Esophagus (tissue), 2 donors: ENCODE measurements around the gene CYLD. TPM values are rescaled to one million over a fixed set of nuclear protein-coding genes. Genes with fewer than 3 reads are reported as not detected.

ENCODE experiments used
- H3K27ac ChIP-seq, 2 donors: one replicate each; pipeline ENCODE4 v1.5.1; 2013; ENCODE audit warnings: low read depth in 2 of 2, mild to moderate bottlenecking in 2 of 2, inconsistent platforms in 1 of 2, low read length in 1 of 2, moderate library complexity in 1 of 2
- H3K27me3 ChIP-seq, 2 donors: one replicate each; pipeline ENCODE4 v1.6.1; 2013; ENCODE audit warnings: low read length in 2 of 2, control low read depth in 1 of 2, mild to moderate bottlenecking in 1 of 2; ENCODE audit not compliant: insufficient read depth in 2 of 2, control insufficient read depth in 1 of 2
- H3K36me3 ChIP-seq, 2 donors: one replicate each; pipeline ENCODE4 v1.6.1; 2013; ENCODE audit warnings: low read length in 1 of 2; ENCODE audit not compliant: control insufficient read depth in 2 of 2, insufficient read depth in 2 of 2
- H3K4me1 ChIP-seq, 2 donors: one replicate each; pipeline ENCODE4 v1.6.1; 2013; ENCODE audit warnings: low read length in 1 of 2; ENCODE audit not compliant: control insufficient read depth in 2 of 2, insufficient read depth in 2 of 2
- H3K4me3 ChIP-seq, 2 donors: one replicate each; pipeline ENCODE4 v1.5.1; 2013; ENCODE audit warnings: low read length in 2 of 2, mild to moderate bottlenecking in 2 of 2, low read depth in 1 of 2, moderate library complexity in 1 of 2
- H3K9me3 ChIP-seq, 2 donors: one replicate each; pipeline ENCODE4 v1.6.1; 2013; ENCODE audit warnings: mild to moderate bottlenecking in 2 of 2, low read depth in 1 of 2, low read length in 1 of 2, moderate library complexity in 1 of 2; ENCODE audit not compliant: control insufficient read depth in 2 of 2, insufficient read depth in 1 of 2
- WGBS, 2 donors: extraction: QIAGEN DNeasy Blood & Tissue Kit; methylation state at CpG; one replicate each; pipeline ENCODE4 v1.1.7; 2013; 5-methylcytosine and 5-hydroxymethylcytosine counted together
- polyA plus RNA-seq, 2 donors: library from polyadenylated mRNA; stranded (reverse); fragments of 200-250 nt; gene quantifications; one replicate each; pipeline ENCODE4 v1.2.3, GENCODE V29; 2013
- donor health status: healthy with polysubstance abuse.
- donor health status: Bipolar disorder and iron deficiency.

Gene CYLD
- polyA plus RNA-seq, 2 donors, result 11.6 to 12.1 TPM

- WGBS, 2 donors, result 74 to 81% methylated on average over 4 of the region's 4 CpGs
- H3K4me1 ChIP-seq, result peaks cover 0 to 2% of the 10 kb centered on the region in 2 donors
These were observed 4.1 kb downstream of the CYLD start for GRCh38 chr16:50745940-50746339.

DNA sequence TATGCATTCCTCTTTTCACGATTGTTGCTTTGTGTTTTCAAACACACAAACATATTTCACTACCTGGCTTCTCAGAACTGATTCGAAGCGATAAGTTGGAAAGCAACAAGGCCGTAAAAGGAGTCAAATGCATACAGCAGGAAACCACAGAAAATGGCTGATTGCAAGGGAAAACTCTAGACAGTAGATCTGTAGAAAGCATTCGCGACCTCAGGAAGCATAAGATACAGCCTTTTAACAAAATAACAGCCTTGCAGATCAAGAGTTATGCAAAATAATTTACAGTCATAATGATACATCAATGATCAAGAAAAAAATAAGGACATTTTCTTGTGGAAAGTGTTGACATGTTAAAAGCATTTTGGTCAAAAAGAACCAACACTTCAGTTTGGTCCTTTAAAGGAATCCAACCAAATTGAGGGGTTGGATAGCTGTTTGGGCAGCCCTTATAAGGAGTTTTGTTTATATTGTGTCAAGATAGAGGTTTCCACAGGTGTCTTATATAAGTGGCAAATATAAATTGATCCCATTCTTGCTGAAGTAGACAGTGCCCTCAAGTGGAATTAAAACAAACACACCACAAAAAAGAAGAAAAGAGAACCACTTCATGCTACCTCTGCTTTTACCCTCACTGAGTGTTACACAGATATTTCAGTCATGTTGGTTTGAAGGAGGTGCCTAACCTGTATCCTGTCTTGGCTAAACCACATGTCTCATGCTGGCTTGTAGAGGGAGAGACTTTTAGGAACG lies 5.5 kb downstream of the CYLD start:
- Histone ChIP-seq H3K36me3 (no peaks in the 10 kb centered on the region), H3K4me1 (peaks cover 0 to 2% of the 10 kb centered on the region in 2 donors), H3K27ac (no peak overlapping the region), H3K27me3 (no peaks in the 10 kb centered on the region), H3K4me3 (no peak overlapping the region), H3K9me3 (no peaks in the 10 kb centered on the region)
- 59 to 62% methylated on average over 7 of the region's 7 CpGs for WGBS, 2 donors

More at GRCh38 chr16:50745940-50746339, 4.1 kb downstream of the CYLD start:
- H3K9me3 ChIP-seq, result no peaks in the 10 kb centered on the region
- H3K27ac ChIP-seq, result no peak overlapping the region
- no peak overlapping the region for H3K4me3 ChIP-seq
- H3K27me3 ChIP-seq, result no peaks in the 10 kb centered on the region
- H3K36me3 ChIP-seq, result no peaks in the 10 kb centered on the region

- peaks cover 0 to 2% of the 10 kb centered on the region in 2 donors for H3K36me3 ChIP-seq
- H3K4me1 ChIP-seq, result no peaks in the 10 kb centered on the region
- WGBS, 2 donors, result 61 to 75% methylated on average over 6 of the region's 6 CpGs
- no peak overlapping the region for H3K27ac ChIP-seq
- no peaks in the 10 kb centered on the region for H3K9me3 ChIP-seq
- H3K27me3 ChIP-seq, result no peaks in the 10 kb centered on the region
- no peak overlapping the region for H3K4me3 ChIP-seq
These were observed 9.6 kb downstream of the CYLD start for GRCh38 chr16:50751528-50751927.

- Histone ChIP-seq H3K27ac (no peak overlapping the region), H3K4me3 (no peak overlapping the region), H3K9me3 (no peaks in the 10 kb centered on the region), H3K4me1 (no peaks in the 10 kb centered on the region), H3K27me3 (no peaks in the 10 kb centered on the region), H3K36me3 (peaks cover 0 to 2% of the 10 kb centered on the region in 2 donors)
- WGBS, 2 donors, result 75 to 79% methylated on average over 4 of the region's 4 CpGs
These were observed 10.8 kb downstream of the CYLD start for GRCh38 chr16:50752471-50753235.

DNA sequence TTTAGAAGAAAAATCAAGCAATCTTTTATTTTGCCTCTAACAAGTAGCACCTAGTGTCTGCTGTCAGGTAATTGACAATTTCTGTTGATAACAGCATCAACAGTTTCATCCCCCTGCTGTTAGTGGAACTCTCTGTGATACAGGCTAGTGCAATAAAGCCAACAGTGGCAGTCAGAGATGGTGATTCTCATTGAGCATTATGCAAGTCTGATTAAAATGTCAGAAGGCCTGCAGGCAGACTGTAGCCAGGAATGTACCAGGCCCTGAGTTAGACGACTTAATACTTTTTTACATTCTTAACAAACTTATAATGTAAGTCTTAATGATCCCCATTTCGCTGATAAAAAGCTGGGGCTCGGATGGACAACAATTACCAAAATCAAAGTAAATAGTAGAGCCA lies 14.6 kb downstream of the CYLD start:
- H3K9me3 ChIP-seq, result no peaks in the 10 kb centered on the region
- no peaks in the 10 kb centered on the region for H3K4me1 ChIP-seq
- 75 to 76% methylated on average over 3 of the region's 3 CpGs for WGBS, 2 donors
- no peaks in the 10 kb centered on the region for H3K27me3 ChIP-seq
- H3K36me3 ChIP-seq, result peaks cover 2 to 3% of the 10 kb centered on the region in 2 donors
- H3K4me3 ChIP-seq, result no peak overlapping the region
- H3K27ac ChIP-seq, result no peak overlapping the region

GRCh38 chr16:50761267-50761666 lies 19.4 kb downstream of the CYLD start:
- Histone ChIP-seq H3K27ac (no peak overlapping the region), H3K27me3 (no peaks in the 10 kb centered on the region), H3K9me3 (no peaks in the 10 kb centered on the region), H3K4me1 (no peaks in the 10 kb centered on the region), H3K36me3 (peaks cover 0 to 3% of the 10 kb centered on the region in 2 donors), H3K4me3 (no peak overlapping the region)
- WGBS, 2 donors, result 66 to 71% methylated on average over 1 of the region's 1 CpG

GRCh38 chr16:50762241-50762640 lies 20.4 kb downstream of the CYLD start:
- WGBS, 2 donors, result 80 to 82% methylated on average over 3 of the region's 3 CpGs
- Histone ChIP-seq H3K27ac (no peak overlapping the region), H3K9me3 (no peaks in the 10 kb centered on the region), H3K36me3 (peaks cover 3% of the 10 kb centered on the region in 2 donors), H3K4me3 (no peak overlapping the region), H3K4me1 (no peaks in the 10 kb centered on the region), H3K27me3 (no peaks in the 10 kb centered on the region)

DNA sequence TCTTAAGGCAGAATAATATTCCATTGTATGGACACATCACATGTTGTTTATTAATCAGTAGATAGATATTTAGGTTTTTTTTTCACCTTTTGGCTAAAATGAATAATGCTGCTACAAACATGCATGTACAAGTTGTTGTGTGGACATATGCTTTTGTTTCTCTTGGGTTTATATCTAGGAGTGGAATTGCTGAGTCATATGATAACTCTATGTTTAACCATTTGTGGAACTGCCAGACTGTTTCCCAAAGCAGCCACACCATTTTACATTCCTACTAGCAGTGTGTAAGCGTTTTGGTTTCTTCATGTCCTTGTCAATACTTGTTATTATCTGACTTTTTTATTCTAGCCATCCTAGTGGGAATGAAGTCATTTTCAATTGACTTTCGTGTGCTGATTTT lies 21.3 kb downstream of the CYLD start:
- 71 to 83% methylated on average over 2 of the region's 2 CpGs for WGBS, 2 donors
- Histone ChIP-seq H3K36me3 (peaks cover under 1 to 3% of the 10 kb centered on the region in 2 donors), H3K27me3 (no peaks in the 10 kb centered on the region), H3K4me3 (no peak overlapping the region), H3K9me3 (no peaks in the 10 kb centered on the region), H3K4me1 (no peaks in the 10 kb centered on the region), H3K27ac (no peak overlapping the region)

GRCh38 chr16:50765260-50765659 lies 23.4 kb downstream of the CYLD start:
- WGBS, 2 donors, result 74 to 77% methylated on average over 1 of the region's 1 CpG
- H3K4me3 ChIP-seq, result no peak overlapping the region
- peaks cover 0 to 3% of the 10 kb centered on the region in 2 donors for H3K36me3 ChIP-seq

More at GRCh38 chr16:50765260-50765659, 23.4 kb downstream of the CYLD start:
- Histone ChIP-seq H3K9me3 (no peaks in the 10 kb centered on the region), H3K27me3 (no peaks in the 10 kb centered on the region), H3K27ac (no peak overlapping the region), H3K4me1 (no peaks in the 10 kb centered on the region)
